HG03571 (cell line): ENCODE results near the gene ARHGAP35.
"Not testable (repeated sequence)": the region's sequence is repeated elsewhere in the genome, so short reads cannot be mapped to it uniquely, and the experiment has no call there.

Source experiments
- ATAC-seq: cut with Tn5 transposase; IDR thresholded peaks from one replicate; pipeline ENCODE4 v1.9.1; 2021; ENCODE audit not compliant: unreplicated experiment

Gene ARHGAP35

DNA sequence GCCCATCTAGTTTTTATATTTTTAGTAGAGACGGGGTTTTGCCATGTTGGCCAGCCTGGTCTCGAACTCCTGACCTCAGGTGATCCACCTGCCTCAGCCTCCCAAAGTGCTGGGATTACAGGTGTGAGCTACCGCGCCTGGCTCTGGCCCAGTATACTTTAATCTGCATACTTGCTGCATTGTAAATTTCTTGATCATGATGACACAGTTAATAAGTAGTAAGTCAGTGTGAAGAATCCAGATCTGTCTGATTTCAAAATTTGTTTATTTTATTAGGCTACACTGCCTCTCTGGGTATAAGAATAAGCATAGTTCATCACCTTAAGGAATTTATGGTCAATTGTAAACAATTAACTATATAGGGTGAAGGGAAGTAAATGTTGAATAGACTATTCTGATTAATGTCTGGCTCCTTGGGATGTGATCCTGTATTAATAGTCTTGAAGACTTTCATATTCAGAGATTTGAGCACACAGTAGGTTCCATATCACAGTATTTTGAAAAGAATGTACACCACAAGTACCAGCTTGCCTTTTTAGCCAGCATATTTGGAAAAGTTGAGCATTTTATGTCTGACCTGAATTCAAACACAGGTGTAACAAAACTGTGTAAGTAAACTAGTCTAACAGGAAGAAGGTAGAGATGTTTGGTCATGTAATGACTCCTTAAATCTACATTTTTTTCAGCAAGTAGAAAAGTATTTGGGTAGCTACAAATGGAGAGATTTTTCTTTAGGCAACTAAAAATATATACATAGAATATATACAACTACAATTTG, 7.4 kb downstream of the ARHGAP35 start:
- no peak for ATAC-seq

DNA sequence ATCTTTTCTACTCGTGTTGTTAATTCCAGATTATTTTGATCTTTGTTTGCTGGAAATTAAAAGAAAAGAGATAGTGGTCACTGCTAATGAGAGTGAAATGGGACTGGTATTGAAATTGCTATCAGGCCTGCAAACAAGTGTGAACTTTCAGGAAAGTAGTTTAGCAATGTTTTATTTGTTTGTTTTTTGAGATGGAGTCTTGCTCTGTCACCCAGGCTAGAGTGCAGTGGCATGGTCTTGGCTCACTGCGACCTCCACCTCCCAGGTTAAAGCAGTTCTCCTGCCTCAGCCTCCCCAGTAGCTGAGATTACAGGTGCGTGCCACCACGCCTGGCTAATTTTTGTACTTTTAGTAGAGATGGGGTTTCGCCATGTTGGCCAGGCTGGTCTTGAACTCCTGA, 10.4 kb downstream of the ARHGAP35 start:
- ATAC-seq, result not testable (repeated sequence)

GRCh38 chr19:46872967-46873366, 12.2 kb downstream of the ARHGAP35 start:
- no peak for ATAC-seq

DNA sequence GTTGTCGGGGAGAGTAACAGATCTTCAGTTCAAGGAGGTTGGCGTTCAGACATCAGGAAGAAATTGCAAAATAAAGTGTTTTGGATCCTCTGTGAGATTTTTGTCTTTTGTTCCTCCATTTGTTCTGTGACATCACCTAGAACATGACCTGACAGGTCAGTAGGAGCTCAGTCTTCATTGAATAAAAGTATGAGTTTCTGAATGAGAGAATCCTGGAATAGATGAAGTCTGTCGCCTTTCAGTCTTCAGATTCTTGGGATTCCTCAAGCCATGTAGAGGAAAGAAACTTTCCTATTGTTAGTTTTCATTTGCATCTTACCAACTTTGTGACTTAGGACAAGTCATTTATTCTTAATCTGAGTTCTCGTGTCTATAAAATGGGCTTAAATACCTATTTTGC, 14.4 kb downstream of the ARHGAP35 start:
- no peak for ATAC-seq

DNA sequence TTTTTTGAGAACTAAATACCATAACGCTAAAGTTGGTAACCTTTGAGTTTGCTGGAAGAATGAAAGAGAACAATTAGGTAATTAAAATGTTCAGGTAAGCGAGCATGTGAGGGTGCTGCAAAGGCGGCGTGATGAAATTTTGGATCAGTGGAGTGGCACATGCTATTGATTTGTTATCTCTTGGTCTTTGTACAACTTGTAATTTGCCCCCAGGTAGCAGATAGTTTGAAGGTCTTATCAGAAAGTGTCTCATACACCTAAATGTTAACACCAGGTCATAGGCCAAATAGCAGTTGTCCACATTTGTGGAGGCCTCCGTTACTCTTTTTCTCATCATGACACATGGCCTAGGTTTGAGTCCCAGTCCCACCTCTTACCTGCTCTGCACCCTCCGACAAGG, 14.9 kb downstream of the ARHGAP35 start:
- no peak for ATAC-seq

DNA sequence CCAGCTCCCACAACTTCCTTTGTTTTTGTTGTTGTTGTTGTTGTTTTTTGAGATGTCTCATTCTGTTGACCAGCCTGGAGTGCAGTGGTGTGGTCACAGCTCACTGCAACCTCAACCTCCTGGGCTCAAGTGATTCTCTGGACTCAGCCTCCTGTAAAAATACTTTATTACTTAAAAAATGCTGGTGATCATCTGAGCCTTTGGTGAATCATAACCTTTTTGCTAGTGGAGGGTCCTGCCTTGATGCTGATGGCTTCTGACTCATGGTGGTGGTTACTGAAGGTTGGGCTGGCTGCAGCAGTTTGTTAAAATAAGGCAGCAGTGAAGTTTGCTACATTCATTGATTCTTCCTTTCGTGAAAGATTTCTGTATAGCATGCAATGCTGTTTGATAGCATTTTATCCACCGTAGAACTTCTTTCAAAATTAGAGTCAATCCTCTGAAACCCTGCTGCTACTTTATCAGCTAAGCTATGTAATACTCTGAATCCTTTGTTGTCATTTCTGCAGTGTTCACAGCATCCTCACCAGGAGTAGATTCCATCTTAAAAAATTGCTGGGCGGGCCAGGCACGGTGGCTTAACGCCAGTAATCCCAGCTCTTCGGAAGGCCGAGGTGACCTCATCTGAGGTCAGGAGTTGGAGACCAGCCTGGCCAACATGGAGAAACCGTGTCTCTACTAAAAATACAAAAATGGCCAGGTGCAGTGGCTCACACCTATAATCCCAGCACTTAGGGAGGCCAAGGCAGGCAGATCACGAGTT, 18.0 kb downstream of the ARHGAP35 start:
- no peak for ATAC-seq

- ATAC-seq, result no peak
Observed at GRCh38 chr19:46880431-46880830, 19.6 kb downstream of the ARHGAP35 start.

DNA sequence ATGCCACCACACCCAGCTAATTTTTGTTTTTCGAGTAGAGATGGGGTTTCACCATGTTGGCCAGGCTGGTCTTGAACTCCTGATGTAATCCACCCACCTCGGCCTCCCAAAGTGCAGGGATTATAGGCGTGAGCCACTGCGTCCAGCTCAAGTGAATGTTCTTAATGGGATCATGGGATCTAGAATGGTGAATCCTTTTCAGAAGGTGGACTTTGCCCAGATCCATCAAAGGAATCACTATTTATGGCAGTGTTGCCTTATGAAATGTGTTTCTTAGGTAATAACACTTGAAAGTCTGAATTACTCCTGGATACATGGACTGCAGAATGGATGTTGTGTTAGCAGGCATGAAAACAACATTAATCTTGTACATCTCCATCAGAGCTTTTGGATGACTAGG, 20.3 kb downstream of the ARHGAP35 start:
- ATAC-seq, result no peak

GRCh38 chr19:46882034-46882433, 21.2 kb downstream of the ARHGAP35 start:
- ATAC-seq, result no peak

GRCh38 chr19:46882751-46883150, 22.0 kb downstream of the ARHGAP35 start:
- ATAC-seq, result not testable (repeated sequence)

DNA sequence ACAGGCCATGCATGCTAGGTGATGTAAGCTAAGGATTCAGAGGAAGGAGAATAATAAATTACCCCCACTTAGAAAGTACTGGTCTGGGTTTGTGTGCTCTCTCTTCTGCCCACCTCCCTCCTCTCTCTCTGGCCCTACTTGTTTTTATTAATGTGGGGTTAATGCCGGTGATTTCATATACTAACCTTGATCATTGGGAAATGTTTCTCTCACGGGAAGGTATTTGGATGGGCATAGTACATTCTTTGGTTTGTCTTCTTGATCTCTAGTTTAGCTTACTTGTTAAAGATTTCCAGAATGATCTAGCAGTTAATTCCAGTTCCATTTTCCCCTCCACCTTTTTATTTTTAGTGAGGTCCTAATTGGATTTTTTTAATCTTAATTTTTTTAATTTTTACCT, 24.6 kb downstream of the ARHGAP35 start:
- ATAC-seq, result no peak

DNA sequence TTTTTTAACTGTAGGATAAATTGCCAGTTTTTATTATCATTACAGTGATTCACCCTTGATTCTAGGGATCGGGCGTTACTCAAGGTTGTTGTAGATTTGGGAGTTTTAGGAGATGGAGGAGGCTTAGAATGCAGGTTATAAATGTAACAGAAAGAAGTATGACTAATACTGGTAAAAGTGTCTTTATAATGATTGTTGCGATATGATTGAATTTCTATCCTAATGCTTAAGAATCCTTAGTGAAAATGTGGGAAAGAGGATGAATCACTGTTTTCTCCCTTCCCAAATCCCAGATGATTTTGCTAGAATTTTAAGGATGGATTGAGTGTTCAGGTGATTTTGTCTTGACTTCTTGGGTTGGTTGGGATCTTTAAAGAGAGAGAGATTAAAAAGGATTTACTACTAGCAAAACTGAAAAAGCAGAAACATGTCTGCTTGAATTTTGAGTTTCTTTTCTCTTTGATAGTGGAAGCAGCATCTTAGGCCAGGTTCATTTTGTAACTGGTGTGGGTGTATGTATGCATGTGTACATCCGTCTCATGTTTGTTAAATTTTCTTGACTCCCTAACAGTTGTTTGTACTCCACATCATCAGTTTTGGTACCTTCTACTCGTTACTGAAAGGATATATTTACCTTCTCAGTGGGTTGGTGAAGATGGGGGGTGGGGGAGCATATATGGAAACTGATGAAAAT, 25.9 kb downstream of the ARHGAP35 start:
- no peak for ATAC-seq

DNA sequence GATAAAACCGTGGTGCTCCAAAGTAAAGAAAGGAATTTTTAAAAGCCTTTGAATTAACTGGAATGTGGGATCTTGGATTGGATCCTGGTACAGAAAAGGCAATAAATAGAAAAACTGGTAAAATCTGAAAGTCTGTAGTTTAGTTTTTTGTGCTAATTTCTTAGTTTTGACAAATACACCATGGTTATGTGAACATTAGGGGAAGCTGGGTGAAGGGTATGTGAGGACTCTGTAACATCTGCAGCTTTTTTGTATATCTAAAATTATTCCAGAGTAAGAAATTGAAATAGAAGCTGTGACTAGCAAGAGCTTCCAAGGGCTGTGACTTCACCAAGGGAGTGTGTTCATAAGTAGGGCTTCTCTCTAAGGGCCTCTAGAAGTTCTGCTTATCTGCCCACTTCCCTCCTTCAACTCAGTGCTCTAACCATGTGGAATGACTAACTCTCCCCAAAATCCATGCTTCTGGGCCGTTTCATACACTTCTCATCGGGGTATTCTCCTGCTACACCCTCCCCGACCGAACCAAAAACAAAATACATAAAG, 26.5 kb downstream of the ARHGAP35 start:
- ATAC-seq, result no peak

- no peak for ATAC-seq
Observed at GRCh38 chr19:46890423-46891170, 29.8 kb downstream of the ARHGAP35 start.

DNA sequence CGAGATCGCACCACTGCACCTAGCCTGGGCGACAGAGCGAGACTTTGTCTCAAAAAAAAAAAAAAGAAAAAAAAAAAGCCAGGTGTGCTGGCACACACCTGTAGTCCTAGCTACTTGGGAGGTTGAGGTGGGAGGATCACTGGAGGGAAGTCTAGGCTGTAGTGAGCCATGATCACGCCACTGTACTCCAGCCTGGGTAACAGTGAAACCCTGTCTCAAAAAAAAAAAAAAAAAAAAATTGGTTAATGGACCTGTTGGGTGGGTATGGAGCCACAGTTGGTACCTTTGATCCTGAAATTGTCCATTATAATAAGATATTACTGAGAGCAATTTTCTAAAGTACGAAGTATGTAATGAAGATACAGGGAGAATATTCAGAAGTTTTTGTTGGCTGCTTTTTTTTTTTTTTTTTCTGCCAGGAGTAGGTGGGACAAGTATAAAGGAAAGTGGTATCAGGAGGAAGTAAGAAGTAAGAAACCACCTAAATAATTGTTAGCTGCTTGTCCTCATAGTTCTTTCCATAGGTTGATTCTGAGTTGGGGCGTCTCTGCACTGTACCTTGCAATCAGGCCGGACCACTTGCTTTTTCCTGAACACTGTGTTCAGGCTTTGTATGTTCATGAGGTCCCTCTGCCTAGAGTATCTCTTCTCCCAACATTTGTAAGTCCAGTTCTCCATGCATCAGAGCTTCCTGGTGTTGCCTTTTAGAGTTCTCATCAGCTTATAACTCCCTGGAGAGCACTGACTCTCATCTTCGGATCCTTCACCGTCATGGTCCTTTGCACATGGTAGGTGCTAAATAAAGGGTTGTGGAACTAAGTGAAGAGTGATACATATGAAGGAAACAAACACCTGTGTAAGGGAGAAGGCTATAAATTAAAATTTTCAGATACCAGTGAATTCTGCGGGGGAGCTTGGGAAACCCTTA, 31.7 kb downstream of the ARHGAP35 start:
- no peak for ATAC-seq

DNA sequence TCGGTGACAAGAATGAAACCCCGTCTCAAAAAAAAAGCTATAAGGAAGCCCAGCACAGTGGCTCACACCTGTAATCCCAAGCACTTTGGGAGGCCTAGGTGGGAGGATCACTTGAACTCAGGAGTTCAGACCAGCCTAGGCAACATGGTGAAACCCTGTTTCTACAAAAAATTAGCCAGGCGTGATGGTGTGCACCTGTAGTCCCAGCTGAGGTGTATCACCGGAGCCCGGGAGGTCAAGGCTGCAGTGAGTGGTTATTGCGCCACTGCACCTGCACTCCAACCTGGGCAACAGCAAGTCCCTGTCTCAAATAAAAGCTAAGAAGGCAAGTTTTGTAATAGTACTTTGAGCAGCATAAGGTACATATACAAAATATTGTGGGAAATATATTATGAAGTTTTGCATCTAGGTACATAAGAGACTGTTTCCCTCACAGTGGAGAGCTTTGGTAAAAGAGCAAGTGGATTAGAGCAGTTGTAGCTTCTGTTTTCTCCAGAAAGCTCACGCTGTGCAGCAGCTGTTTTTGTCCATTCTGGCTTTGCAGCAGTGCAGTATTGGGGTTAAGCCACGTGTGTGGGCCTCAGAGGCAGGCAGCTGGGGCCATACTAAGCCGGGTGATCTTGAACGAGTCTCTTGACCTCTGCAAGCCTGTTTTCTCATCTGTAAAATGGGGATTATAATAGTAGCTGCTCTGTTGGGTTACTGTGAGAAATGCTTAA, 35.4 kb downstream of the ARHGAP35 start:
- no peak for ATAC-seq

DNA sequence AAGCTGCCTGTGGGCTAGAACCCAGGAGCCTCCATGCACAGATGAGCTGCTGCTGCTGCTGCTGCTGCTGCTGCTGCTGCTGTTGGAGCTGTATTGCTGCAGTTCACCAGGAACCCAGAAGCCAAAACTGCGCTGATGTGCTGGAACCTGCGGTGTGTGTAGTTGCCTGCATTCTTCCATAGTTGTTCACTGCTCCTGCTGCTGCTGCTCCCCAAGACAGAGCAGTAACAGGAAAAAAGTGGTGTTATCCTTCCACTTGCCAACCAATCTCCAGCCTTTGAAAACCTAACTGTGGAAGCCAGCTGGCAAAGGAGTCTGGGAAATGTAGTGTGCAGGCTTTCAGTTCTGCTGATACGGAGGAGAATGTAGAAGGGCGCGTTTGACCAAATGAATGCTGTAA, 37.9 kb downstream of the ARHGAP35 start:
- no peak for ATAC-seq

GRCh38 chr19:46900341-46900740, 39.5 kb downstream of the ARHGAP35 start:
- no peak for ATAC-seq
